ENCODE data around the gene CBX2. TPM values are rescaled to one million over a fixed set of nuclear protein-coding genes. Genes with fewer than 3 reads are reported as not detected.

The CBX2 gene
- total RNA-seq, 1 donor, result 0.63 TPM

DNA sequence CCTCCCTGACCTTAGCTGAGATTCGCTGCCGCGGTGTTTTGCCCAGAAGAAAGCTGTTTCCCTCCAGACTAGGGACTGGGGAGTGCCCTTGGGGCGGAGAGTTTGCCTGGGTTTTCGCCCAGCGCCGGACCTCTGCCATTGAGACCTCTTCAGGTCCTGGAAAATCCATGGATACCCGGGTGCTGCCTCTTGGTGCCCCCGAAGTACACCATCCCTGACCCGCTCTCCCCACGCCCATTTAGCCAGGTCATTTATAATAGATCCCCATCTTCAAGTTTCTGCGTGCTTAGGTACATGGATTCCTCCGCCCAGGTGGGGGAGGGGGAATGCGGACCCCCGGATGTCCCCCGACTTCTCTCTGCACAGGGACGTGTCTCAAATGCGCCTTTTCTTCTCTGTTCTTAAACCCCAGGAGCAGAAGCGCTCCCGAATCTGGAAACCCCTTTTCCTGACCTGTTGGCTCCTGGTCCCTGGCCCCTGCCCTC, 34.0 kb downstream of the CBX2 start:
- DNase-seq (ENCODE audit: low read depth), result no peak
- TF ChIP-seq, protein P1, sequence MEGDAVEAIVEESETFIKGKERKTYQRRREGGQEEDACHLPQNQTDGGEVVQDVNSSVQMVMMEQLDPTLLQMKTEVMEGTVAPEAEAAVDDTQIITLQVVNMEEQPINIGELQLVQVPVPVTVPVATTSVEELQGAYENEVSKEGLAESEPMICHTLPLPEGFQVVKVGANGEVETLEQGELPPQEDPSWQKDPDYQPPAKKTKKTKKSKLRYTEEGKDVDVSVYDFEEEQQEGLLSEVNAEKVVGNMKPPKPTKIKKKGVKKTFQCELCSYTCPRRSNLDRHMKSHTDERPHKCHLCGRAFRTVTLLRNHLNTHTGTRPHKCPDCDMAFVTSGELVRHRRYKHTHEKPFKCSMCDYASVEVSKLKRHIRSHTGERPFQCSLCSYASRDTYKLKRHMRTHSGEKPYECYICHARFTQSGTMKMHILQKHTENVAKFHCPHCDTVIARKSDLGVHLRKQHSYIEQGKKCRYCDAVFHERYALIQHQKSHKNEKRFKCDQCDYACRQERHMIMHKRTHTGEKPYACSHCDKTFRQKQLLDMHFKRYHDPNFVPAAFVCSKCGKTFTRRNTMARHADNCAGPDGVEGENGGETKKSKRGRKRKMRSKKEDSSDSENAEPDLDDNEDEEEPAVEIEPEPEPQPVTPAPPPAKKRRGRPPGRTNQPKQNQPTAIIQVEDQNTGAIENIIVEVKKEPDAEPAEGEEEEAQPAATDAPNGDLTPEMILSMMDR (IDR thresholded peaks at IDR 0.05; ENCODE audit: insufficient read depth, low read length), result no peak
- no peak overlapping the region for H3K4me3 ChIP-seq (ENCODE audit: low read depth, low read length)

GRCh38 chr17:79812353-79813258, 34.7 kb downstream of the CBX2 start:
- H3K4me3 ChIP-seq (ENCODE audit: low read depth, low read length), result peak overlapping the region; percentile 13
- TF ChIP-seq, protein P1 (IDR thresholded peaks at IDR 0.05; ENCODE audit: insufficient read depth, low read length), result no peak
- no peak for DNase-seq (ENCODE audit: low read depth)

DNA sequence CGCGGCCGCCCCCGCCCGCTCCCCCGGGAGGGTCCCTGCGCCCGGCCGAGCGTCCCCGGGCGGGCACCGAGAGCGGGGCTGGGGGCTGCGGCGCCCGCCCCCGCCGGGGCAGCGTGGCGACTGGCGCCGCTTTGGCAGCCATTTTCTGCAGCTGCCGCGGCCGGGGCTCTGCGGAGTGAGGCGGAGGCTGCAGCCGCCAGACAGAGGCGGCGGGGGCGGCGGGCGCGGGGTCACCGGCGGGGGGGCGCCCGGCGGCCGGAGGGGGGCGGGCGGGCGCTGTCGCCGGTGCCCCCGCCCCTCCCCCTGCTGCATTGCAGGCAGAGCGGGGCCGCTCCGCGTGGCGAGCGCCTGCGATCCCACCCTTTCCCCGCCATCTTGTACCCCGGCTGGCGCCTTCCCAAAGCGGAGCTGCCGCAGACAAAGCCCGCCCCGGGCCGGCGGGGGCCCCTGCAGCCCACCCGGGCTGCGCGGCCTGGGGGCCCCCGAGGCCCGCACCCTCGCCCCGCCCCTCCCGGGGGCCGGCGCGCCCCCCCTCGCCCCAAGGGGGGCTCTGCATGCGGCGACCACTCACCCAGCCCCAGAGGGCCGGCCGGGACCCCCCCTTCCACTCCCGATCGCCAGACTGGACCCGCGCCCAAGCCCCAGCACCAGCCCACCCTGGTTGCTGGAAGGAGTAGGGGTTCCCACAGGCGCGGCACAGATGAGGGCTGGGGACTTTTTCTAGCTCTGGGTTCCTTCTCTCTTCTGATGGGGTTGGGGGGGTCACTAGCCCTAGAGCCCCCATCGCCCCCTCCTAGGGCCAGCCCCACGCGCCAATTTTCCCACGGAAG, 35.6 kb downstream of the CBX2 start:
- no peak for DNase-seq (ENCODE audit: low read depth)
- TF ChIP-seq, protein P1 (IDR thresholded peaks at IDR 0.05; ENCODE audit: insufficient read depth, low read length), result no peak
- peak overlapping the region; percentile 31 for H3K4me3 ChIP-seq (ENCODE audit: low read depth, low read length)

GRCh38 chr17:79814127-79814973, 36.4 kb downstream of the CBX2 start:
- TF ChIP-seq, protein P1 (IDR thresholded peaks at IDR 0.05; ENCODE audit: insufficient read depth, low read length), result no peak
- H3K4me3 ChIP-seq (ENCODE audit: low read depth, low read length), result no peak overlapping the region
- no peak for DNase-seq (ENCODE audit: low read depth)

GRCh38 chr17:79814974-79815835, 37.3 kb downstream of the CBX2 start:
- TF ChIP-seq, protein P1 (IDR thresholded peaks at IDR 0.05; ENCODE audit: insufficient read depth, low read length), result no peak

More at GRCh38 chr17:79814974-79815835, 37.3 kb downstream of the CBX2 start:
- H3K4me3 ChIP-seq (ENCODE audit: low read depth, low read length), result peak overlapping the region; percentile 10
- DNase-seq (ENCODE audit: low read depth), result peak; percentile 36
